GM21737 (cell line): ENCODE data around the gene SDHA.
"Not testable (repeated sequence)": the region's sequence is repeated elsewhere in the genome, so short reads cannot be mapped to it uniquely, and the experiment has no call there.

Experiments
- ATAC-seq: cut with Tn5 transposase; IDR thresholded peaks from one replicate; pipeline ENCODE4 v1.9.1; 2021; ENCODE audit warnings: mild to moderate bottlenecking, moderate library complexity; ENCODE audit not compliant: unreplicated experiment

SDHA gene

GRCh38 chr5:251975-252374 lies 33.9 kb downstream of the SDHA start:
- ATAC-seq, result not testable (repeated sequence)

GRCh38 chr5:252546-252945 lies 34.4 kb downstream of the SDHA start:
- no peak for ATAC-seq

GRCh38 chr5:254322-254721 lies 36.2 kb downstream of the SDHA start:
- not testable (repeated sequence) for ATAC-seq

- not testable (repeated sequence) for ATAC-seq
Observed at GRCh38 chr5:255116-255515, 37.0 kb downstream of the SDHA start.

GRCh38 chr5:256347-256746 lies 38.2 kb downstream of the SDHA start:
- not testable (repeated sequence) for ATAC-seq

- no peak for ATAC-seq
Observed at GRCh38 chr5:257148-257547, 39.0 kb downstream of the SDHA start.

GRCh38 chr5:263275-263974 lies 45.3 kb downstream of the SDHA start:
- ATAC-seq, result not testable (repeated sequence)

- ATAC-seq, result no peak
Observed at GRCh38 chr5:264338-264737, 46.2 kb downstream of the SDHA start.

- ATAC-seq, result not testable (repeated sequence)
Observed at GRCh38 chr5:266311-267026, 48.3 kb downstream of the SDHA start.

GRCh38 chr5:267716-268115 lies 49.6 kb downstream of the SDHA start:
- no peak for ATAC-seq

- no peak for ATAC-seq
Observed at GRCh38 chr5:270340-270739, 52.2 kb downstream of the SDHA start.

GRCh38 chr5:271828-272167 lies 53.7 kb downstream of the SDHA start:
- not testable (repeated sequence) for ATAC-seq

GRCh38 chr5:273091-273490 lies 55.0 kb downstream of the SDHA start:
- ATAC-seq, result not testable (repeated sequence)

- not testable (repeated sequence) for ATAC-seq
Observed at GRCh38 chr5:273491-273890, 55.4 kb downstream of the SDHA start.

GRCh38 chr5:274346-274745 lies 56.2 kb downstream of the SDHA start:
- ATAC-seq, result not testable (repeated sequence)

GRCh38 chr5:278646-279045 lies 60.5 kb downstream of the SDHA start:
- ATAC-seq, result no peak

- ATAC-seq, result not testable (repeated sequence)
Observed at GRCh38 chr5:279051-279665, 61.0 kb downstream of the SDHA start.

- no peak for ATAC-seq
Observed at GRCh38 chr5:285991-286557, 68.0 kb downstream of the SDHA start.

- ATAC-seq, result not testable (repeated sequence)
Observed at GRCh38 chr5:290200-290599, 72.1 kb downstream of the SDHA start.

GRCh38 chr5:291345-291744 lies 73.2 kb downstream of the SDHA start:
- ATAC-seq, result not testable (repeated sequence)

GRCh38 chr5:294788-295187 lies 76.7 kb downstream of the SDHA start:
- not testable (repeated sequence) for ATAC-seq

GRCh38 chr5:296207-296606 lies 78.1 kb downstream of the SDHA start:
- not testable (repeated sequence) for ATAC-seq
